Spinal cord (tissue), 10 donors: ENCODE results near the gene TBC1D14. TPM values are rescaled to one million over a fixed set of nuclear protein-coding genes. Genes with fewer than 3 reads are reported as not detected.

Experiments used
- DNase-seq, 6 donors: peaks; one replicate each; pipeline versions ENCODE4 v3.0.0 to v3.0.0-alpha.2; 2013 to 2015; ENCODE audit warnings: low spot score in 6 of 6, low read depth in 4 of 6
- H3K27ac ChIP-seq: one replicate; pipeline ENCODE4 v1.5.1; 2013; ENCODE audit warnings: low read depth, low read length, control low read depth
- H3K27me3 ChIP-seq: one replicate; pipeline ENCODE4 v1.6.1; 2013; ENCODE audit warnings: low read length; ENCODE audit not compliant: control insufficient read depth, insufficient read depth
- H3K36me3 ChIP-seq: one replicate; pipeline ENCODE4 v1.6.1; 2013; ENCODE audit warnings: low read length; ENCODE audit not compliant: control insufficient read depth, insufficient read depth
- H3K4me1 ChIP-seq: one replicate; pipeline ENCODE4 v1.6.1; 2013; ENCODE audit warnings: low read length; ENCODE audit not compliant: control insufficient read depth, insufficient read depth
- H3K4me3 ChIP-seq: one replicate; pipeline ENCODE4 v1.5.1; 2013; ENCODE audit warnings: low read depth, low read length, control low read depth
- H3K9me3 ChIP-seq: one replicate; pipeline ENCODE4 v1.6.1; 2013; ENCODE audit warnings: low read length; ENCODE audit not compliant: control insufficient read depth, insufficient read depth
- WGBS: methylation state at CpG from one replicate; pipeline ENCODE4 v1.1.5; 2013; ENCODE audit warnings: missing lambda C conversion rate; ENCODE audit not compliant: insufficient coverage; 5-methylcytosine and 5-hydroxymethylcytosine counted together
- polyA plus RNA-seq, 2 donors: library from polyadenylated mRNA; unstranded; fragments of 120-200 nt; gene quantifications; one replicate each; pipeline ENCODE4 v1.2.1, GENCODE V29; 2013; ENCODE audit not compliant: insufficient read length in 2 of 2
- total RNA-seq, 2 donors: library from RNA; depleted of rRNA in 1 of 2; stranded (reverse); fragments of 120-200 nt in 1 of 2; fragments of >200 nt in 1 of 2; gene quantifications; one replicate each; pipeline versions ENCODE4 v1.2.3 to v1.2.4, GENCODE V29; 2013 to 2014
- donor health status: healthy.

Gene TBC1D14
- total and polyA plus RNA-seq, 4 donors = 73.7 to 104 (median 102) TPM

- Histone ChIP-seq H3K4me1 (peaks cover 4% of the 10 kb centered on the region), H3K27ac (no peak overlapping the region), H3K36me3 (peaks cover 67% of the 10 kb centered on the region), H3K9me3 (no peaks in the 10 kb centered on the region), H3K27me3 (no peaks in the 10 kb centered on the region), H3K4me3 (no peak overlapping the region)
- WGBS = 67% methylated on average over 3 of the region's 5 CpGs
- no peak for DNase-seq
Measured at GRCh38 chr4:7021355-7021754, 111.7 kb downstream of the TBC1D14 start.

- 93% methylated on average over 13 of the region's 13 CpGs for WGBS
- Histone ChIP-seq H3K27ac (no peak overlapping the region), H3K9me3 (no peaks in the 10 kb centered on the region), H3K27me3 (no peaks in the 10 kb centered on the region), H3K4me1 (peaks cover 4% of the 10 kb centered on the region), H3K4me3 (no peak overlapping the region), H3K36me3 (peaks cover 69% of the 10 kb centered on the region)
- DNase-seq = no peak
Measured at GRCh38 chr4:7021930-7022664, 112.5 kb downstream of the TBC1D14 start.

- no peaks in the 10 kb centered on the region for H3K4me1 ChIP-seq
- DNase-seq = no peak
- peaks cover 77% of the 10 kb centered on the region for H3K36me3 ChIP-seq
- no peaks in the 10 kb centered on the region for H3K27me3 ChIP-seq
- no peak overlapping the region for H3K27ac ChIP-seq
- 95% methylated on average over 16 of the region's 16 CpGs for WGBS
- no peaks in the 10 kb centered on the region for H3K9me3 ChIP-seq
- no peak overlapping the region for H3K4me3 ChIP-seq
Measured at GRCh38 chr4:7023486-7023885, 113.9 kb downstream of the TBC1D14 start.

GRCh38 chr4:7023901-7024300, 114.3 kb downstream of the TBC1D14 start:
- DNase-seq = no peak
- no peak overlapping the region for H3K27ac ChIP-seq
- H3K36me3 ChIP-seq = peaks cover 79% of the 10 kb centered on the region
- WGBS = 96% methylated on average over 11 of the region's 12 CpGs
- no peaks in the 10 kb centered on the region for H3K27me3 ChIP-seq
- no peaks in the 10 kb centered on the region for H3K4me1 ChIP-seq
- H3K9me3 ChIP-seq = no peaks in the 10 kb centered on the region
- no peak overlapping the region for H3K4me3 ChIP-seq

- 97% methylated on average over 18 of the region's 19 CpGs for WGBS
- DNase-seq = no peak
- H3K4me3 ChIP-seq = no peak overlapping the region
- H3K9me3 ChIP-seq = no peaks in the 10 kb centered on the region
- no peak overlapping the region for H3K27ac ChIP-seq
- H3K4me1 ChIP-seq = no peaks in the 10 kb centered on the region
- no peaks in the 10 kb centered on the region for H3K27me3 ChIP-seq
- peaks cover 79% of the 10 kb centered on the region for H3K36me3 ChIP-seq
Measured at GRCh38 chr4:7024336-7024890, 114.8 kb downstream of the TBC1D14 start.

- no peak overlapping the region for H3K4me3 ChIP-seq
- no peak for DNase-seq
- H3K27ac ChIP-seq = no peak overlapping the region
- no peaks in the 10 kb centered on the region for H3K27me3 ChIP-seq
- 92% methylated on average over 23 of the region's 28 CpGs for WGBS
- H3K36me3 ChIP-seq = peaks cover 85% of the 10 kb centered on the region
- no peaks in the 10 kb centered on the region for H3K4me1 ChIP-seq
- H3K9me3 ChIP-seq = no peaks in the 10 kb centered on the region
Measured at GRCh38 chr4:7025040-7025602, 115.5 kb downstream of the TBC1D14 start.

GRCh38 chr4:7026107-7026506, 116.5 kb downstream of the TBC1D14 start:
- Histone ChIP-seq H3K9me3 (no peaks in the 10 kb centered on the region), H3K4me1 (no peaks in the 10 kb centered on the region), H3K27ac (no peak overlapping the region), H3K36me3 (peaks cover 87% of the 10 kb centered on the region), H3K27me3 (no peaks in the 10 kb centered on the region), H3K4me3 (no peak overlapping the region)
- 96% methylated on average over 6 of the region's 9 CpGs for WGBS
- no peak for DNase-seq

- 97% methylated on average over 7 of the region's 7 CpGs for WGBS
- H3K27ac ChIP-seq = no peak overlapping the region
- no peak overlapping the region for H3K4me3 ChIP-seq
- H3K36me3 ChIP-seq = peaks cover 88% of the 10 kb centered on the region
- H3K27me3 ChIP-seq = no peaks in the 10 kb centered on the region
- H3K4me1 ChIP-seq = no peaks in the 10 kb centered on the region
- DNase-seq = no peak
- H3K9me3 ChIP-seq = no peaks in the 10 kb centered on the region
Measured at GRCh38 chr4:7027284-7027683, 117.7 kb downstream of the TBC1D14 start.

GRCh38 chr4:7027913-7028312, 118.3 kb downstream of the TBC1D14 start:
- 94% methylated on average over 4 of the region's 5 CpGs for WGBS
- no peak overlapping the region for H3K27ac ChIP-seq
- no peaks in the 10 kb centered on the region for H3K27me3 ChIP-seq
- DNase-seq = no peak
- H3K4me1 ChIP-seq = no peaks in the 10 kb centered on the region
- peaks cover 89% of the 10 kb centered on the region for H3K36me3 ChIP-seq
- no peaks in the 10 kb centered on the region for H3K9me3 ChIP-seq
- no peak overlapping the region for H3K4me3 ChIP-seq

- no peaks in the 10 kb centered on the region for H3K4me1 ChIP-seq
- H3K27me3 ChIP-seq = no peaks in the 10 kb centered on the region
- 90% methylated on average over 12 of the region's 12 CpGs for WGBS
- DNase-seq = no peak
- H3K36me3 ChIP-seq = peaks cover 86% of the 10 kb centered on the region
- H3K27ac ChIP-seq = no peak overlapping the region
- no peak overlapping the region for H3K4me3 ChIP-seq
- no peaks in the 10 kb centered on the region for H3K9me3 ChIP-seq
Measured at GRCh38 chr4:7029212-7029611, 119.6 kb downstream of the TBC1D14 start.
